DND-41 (cell line): ENCODE measurements around the gene MBD4.

Experiments
- EZH2 ChIP-seq: IDR thresholded peaks from 3 replicates; pipeline ENCODE4 v1.6.1; 2012; ENCODE audit warnings: borderline replicate concordance, low read depth, mild to moderate bottlenecking, moderate library complexity, low read length, inconsistent platforms; ENCODE audit not compliant: severe bottlenecking
- TF ChIP-seq, protein P1 (sequence below): IDR thresholded peaks from 2 replicates; pipeline ENCODE4 v1.5.1; 2012; ENCODE audit warnings: borderline replicate concordance, low read length, moderate library complexity, mild to moderate bottlenecking; ENCODE audit not compliant: poor library complexity, severe bottlenecking; ENCODE audit errors: extremely low read depth

DNA sequence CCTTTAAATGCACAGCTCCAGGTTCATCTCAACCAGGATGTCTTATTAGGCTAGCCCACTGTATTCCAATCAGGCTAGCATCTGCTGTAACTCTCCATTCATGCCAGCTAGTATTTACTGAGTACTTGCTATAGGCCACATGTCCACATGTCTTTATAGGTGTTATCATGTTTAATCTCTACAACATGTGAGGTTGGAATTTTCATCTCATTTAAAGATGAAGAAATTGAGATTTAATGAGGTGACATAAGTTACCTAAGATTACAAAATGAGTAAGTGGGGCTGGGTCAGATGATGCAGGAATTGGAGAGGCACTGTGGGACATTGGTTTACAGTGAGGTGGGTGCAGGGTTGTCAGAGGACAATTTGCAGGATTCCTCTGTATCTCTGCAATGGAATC, 3.2 kb upstream of the MBD4 start:
- TF ChIP-seq, protein P1, sequence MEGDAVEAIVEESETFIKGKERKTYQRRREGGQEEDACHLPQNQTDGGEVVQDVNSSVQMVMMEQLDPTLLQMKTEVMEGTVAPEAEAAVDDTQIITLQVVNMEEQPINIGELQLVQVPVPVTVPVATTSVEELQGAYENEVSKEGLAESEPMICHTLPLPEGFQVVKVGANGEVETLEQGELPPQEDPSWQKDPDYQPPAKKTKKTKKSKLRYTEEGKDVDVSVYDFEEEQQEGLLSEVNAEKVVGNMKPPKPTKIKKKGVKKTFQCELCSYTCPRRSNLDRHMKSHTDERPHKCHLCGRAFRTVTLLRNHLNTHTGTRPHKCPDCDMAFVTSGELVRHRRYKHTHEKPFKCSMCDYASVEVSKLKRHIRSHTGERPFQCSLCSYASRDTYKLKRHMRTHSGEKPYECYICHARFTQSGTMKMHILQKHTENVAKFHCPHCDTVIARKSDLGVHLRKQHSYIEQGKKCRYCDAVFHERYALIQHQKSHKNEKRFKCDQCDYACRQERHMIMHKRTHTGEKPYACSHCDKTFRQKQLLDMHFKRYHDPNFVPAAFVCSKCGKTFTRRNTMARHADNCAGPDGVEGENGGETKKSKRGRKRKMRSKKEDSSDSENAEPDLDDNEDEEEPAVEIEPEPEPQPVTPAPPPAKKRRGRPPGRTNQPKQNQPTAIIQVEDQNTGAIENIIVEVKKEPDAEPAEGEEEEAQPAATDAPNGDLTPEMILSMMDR: no peak
- TF ChIP-seq EZH2: no peak
